GM13976 (cell line): Measurements from ENCODE around the gene CCDC50.

Experiments
- DNase-seq: peaks from one replicate; pipeline ENCODE4 v3.0.0; 2012; ENCODE audit warnings: low spot score
- in situ Hi-C: fragments of 300-500 bp; cut with MboI; formaldehyde crosslinking; loops from one replicate; pipeline ENCODE4 v1.12.0; 2022; ENCODE audit warnings: low sequenced_read_pairs, mixed read lengths, inconsistent platforms; ENCODE audit not compliant: unreplicated experiment
- TF ChIP-seq, protein P1 (sequence below): IDR thresholded peaks from 2 replicates; pipeline ENCODE4 v1.5.1; 2012; ENCODE audit warnings: borderline replicate concordance, mild to moderate bottlenecking; ENCODE audit not compliant: insufficient read depth; ENCODE audit errors: extremely low read depth, missing control alignments, control extremely low read depth

The CCDC50 gene

DNA sequence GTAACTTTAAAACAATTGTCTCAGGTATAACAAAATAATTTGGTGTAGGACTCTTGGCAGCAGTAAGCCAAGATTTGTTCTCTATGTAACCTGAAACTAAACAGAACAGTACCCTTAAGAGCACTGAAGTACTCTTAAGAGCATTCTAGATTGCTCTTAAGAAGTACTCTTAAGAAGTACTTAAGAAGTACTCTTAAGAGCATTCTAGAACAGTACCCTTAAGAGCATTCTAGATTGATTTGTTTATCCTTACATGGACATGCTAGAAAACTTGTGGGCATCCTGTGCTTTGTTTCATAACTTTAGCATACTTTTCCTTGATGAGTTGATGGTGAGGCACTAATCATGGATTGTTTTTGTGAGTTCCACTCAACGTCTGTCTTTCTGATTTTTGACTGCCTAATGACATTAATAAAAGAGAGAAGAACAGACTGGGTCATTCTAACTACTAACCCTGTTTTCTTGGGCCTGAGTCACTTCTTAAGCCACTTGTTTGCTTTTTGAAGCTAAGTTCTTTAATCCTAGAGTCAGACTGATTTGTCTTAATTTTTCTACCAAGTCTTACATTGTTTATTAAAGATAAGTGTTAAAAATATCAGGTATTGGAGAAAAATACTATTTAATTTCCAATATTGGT is 58.4 kb downstream of the CCDC50 start:
- DNase-seq = no peak
- TF ChIP-seq, protein P1, sequence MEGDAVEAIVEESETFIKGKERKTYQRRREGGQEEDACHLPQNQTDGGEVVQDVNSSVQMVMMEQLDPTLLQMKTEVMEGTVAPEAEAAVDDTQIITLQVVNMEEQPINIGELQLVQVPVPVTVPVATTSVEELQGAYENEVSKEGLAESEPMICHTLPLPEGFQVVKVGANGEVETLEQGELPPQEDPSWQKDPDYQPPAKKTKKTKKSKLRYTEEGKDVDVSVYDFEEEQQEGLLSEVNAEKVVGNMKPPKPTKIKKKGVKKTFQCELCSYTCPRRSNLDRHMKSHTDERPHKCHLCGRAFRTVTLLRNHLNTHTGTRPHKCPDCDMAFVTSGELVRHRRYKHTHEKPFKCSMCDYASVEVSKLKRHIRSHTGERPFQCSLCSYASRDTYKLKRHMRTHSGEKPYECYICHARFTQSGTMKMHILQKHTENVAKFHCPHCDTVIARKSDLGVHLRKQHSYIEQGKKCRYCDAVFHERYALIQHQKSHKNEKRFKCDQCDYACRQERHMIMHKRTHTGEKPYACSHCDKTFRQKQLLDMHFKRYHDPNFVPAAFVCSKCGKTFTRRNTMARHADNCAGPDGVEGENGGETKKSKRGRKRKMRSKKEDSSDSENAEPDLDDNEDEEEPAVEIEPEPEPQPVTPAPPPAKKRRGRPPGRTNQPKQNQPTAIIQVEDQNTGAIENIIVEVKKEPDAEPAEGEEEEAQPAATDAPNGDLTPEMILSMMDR = no peak
- in situ Hi-C loops = no loop called here

- TF ChIP-seq, protein P1 = no peak
- in situ Hi-C loops = no loop called here
Observed at GRCh38 chr3:191388823-191389222, 59.6 kb downstream of the CCDC50 start.

DNA sequence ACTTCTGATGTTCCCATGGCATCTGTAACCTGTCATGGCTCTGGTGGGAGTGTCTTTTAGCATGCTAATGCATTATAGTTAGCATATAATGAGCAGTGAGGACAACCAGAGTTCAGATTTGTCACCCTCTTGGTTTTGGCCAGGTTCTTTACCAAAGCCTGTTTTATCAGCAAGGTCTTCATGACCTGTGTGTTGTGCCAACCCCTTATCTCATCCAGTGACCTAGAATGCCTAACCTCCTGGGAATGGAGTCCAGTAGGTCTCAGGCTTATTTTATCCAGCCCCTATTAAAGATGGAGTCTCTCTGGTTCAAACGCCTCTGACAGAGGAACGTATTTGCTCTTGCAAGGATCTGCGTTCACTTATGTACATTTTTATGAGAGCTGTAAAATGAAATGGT is 61.4 kb downstream of the CCDC50 start:
- no peak for DNase-seq
- in situ Hi-C loops = no loop called here
- TF ChIP-seq, protein P1 = no peak

More at GRCh38 chr3:191388823-191389222, 59.6 kb downstream of the CCDC50 start:
- DNase-seq = no peak

- TF ChIP-seq, protein P1 = no peak
- in situ Hi-C loops = no loop called here
- no peak for DNase-seq
Observed at GRCh38 chr3:191391861-191392808, 62.9 kb downstream of the CCDC50 start.

DNA sequence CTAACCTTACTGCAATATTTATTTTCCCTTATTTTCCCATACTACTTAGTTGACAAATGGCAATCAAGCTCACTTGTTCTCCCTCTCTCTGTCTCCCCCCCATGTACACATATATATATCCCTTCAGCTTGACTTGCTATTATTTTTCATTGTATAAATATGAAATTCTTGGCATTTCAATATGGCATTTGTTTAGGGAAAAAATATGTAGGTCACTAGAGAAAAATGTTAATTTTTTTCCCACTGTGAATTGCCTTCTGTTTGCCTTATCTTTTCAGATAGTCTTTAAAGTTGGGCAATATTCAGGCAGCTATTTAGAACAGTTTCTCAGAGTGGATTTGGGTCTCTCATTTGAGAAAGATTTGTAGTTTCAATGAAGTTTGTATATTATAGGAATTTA is 64.0 kb downstream of the CCDC50 start:
- TF ChIP-seq, protein P1 = no peak
- in situ Hi-C loops = no loop called here
- DNase-seq = no peak

GRCh38 chr3:191397771-191398170 is 68.6 kb downstream of the CCDC50 start:
- TF ChIP-seq, protein P1 = no peak
- DNase-seq = no peak
- in situ Hi-C loops = no loop called here
